Sigmoid colon (tissue), 4 donors: ENCODE data around the gene KAT8.

Experiments
- CTCF ChIP-seq, 4 experiments: fragments of 450-650 bp in 3 of 4; fragments of 200-600 bp in 1 of 4; IDR thresholded peaks; one replicate each; pipeline ENCODE4 v1.5.1; 2016 to 2019; ENCODE audit warnings: antibody characterized with exemption in 4 of 4, mild to moderate bottlenecking in 3 of 4, moderate library complexity in 2 of 4
- EP300 ChIP-seq, 4 donors: sonication (generic); formaldehyde crosslinking; IDR thresholded peaks; one replicate each; pipeline ENCODE4 v1.6.1; 2017; ENCODE audit warnings: antibody characterized with exemption in 4 of 4

- TF ChIP-seq CTCF (IDR thresholded peaks at IDR 0.05) (no peak), EP300 (IDR thresholded peaks at IDR 0.05) (no peak)
These were observed 13.4 kb downstream of the KAT8 start for GRCh38 chr16:31130899-31131298.
